Stimulated activated effector memory CD8-positive, alpha-beta T cell treated with anti-CD3 and anti-CD28 coated beads, Interleukin-12 subunit alpha, Interleukin-12 subunit beta, amount 100 ng/mL, for 72 hours (primary cell): Measurements from ENCODE around the gene CD63.

Source experiments
- ATAC-seq: fragments of 150-1000 bp; cut with Tn5 transposase; 2 replicates; pipeline ENCODE4 v1.10.0; 2021
- DNase-seq, 2 donors: peaks; one replicate each; pipeline ENCODE4 v3.0.0; 2021 to 2022; ENCODE audit warnings: low spot score in 2 of 2
- H3K27ac Mint-ChIP-seq: one replicate; pipeline ENCODE4 v1.8.0; 2022; ENCODE audit warnings: mild to moderate bottlenecking, mixed read lengths
- H3K36me3 Mint-ChIP-seq: one replicate; pipeline ENCODE4 v1.8.0; 2022; ENCODE audit warnings: mild to moderate bottlenecking, mixed read lengths
- H3K4me1 Mint-ChIP-seq: one replicate; pipeline ENCODE4 v1.8.0; 2022; ENCODE audit warnings: mixed read lengths
- H3K4me3 Mint-ChIP-seq: one replicate; pipeline ENCODE4 v1.8.0; 2022; ENCODE audit warnings: mild to moderate bottlenecking, mixed read lengths
- H3K9me3 Mint-ChIP-seq: one replicate; pipeline ENCODE4 v1.8.0; 2022; ENCODE audit warnings: mixed read lengths

CD63 gene

GRCh38 chr12:55679691-55680090 lies 49.1 kb downstream of the CD63 start:
- no peak overlapping the region for H3K4me3 Mint-ChIP-seq
- no peaks in the 10 kb centered on the region for H3K36me3 Mint-ChIP-seq
- H3K4me1 Mint-ChIP-seq: peaks cover 14% of the 10 kb centered on the region
- H3K9me3 Mint-ChIP-seq: no peaks in the 10 kb centered on the region
- DNase-seq (no peak), ATAC-seq (no peak)
- H3K27ac Mint-ChIP-seq: no peak overlapping the region

DNA sequence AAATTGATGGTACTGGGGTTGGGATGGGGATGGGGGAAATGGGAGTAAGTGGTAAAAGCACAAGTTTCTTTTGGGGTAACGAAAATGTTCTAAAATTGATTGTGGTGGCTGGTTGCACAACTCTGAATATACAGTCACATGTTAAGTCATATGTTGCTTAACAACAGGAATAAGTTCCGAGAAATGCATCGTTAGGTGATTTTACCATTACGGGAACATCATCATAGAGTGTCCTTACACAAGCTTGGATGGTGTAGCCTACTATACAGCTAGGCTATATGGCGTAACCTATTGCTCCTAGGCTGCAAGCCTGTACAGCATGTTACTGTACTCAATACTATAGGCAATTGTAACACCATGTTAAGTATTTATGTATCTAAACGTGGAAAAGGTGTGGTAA lies 52.1 kb downstream of the CD63 start:
- Mint-ChIP-seq H3K4me3 (no peak overlapping the region), H3K27ac (no peak overlapping the region), H3K4me1 (peaks cover 12% of the 10 kb centered on the region), H3K36me3 (no peaks in the 10 kb centered on the region), H3K9me3 (no peaks in the 10 kb centered on the region)
- ATAC-seq: no peak
- no peak for DNase-seq

GRCh38 chr12:55675666-55676065 lies 53.1 kb downstream of the CD63 start:
- ATAC-seq (no peak), DNase-seq (no peak)
- Mint-ChIP-seq H3K4me3 (no peak overlapping the region), H3K27ac (peak overlapping the region; percentile 48), H3K4me1 (peaks cover 1% of the 10 kb centered on the region), H3K9me3 (no peaks in the 10 kb centered on the region), H3K36me3 (no peaks in the 10 kb centered on the region)
